ENCODE results near the gene CTNND2. TPM values are rescaled to one million over a fixed set of nuclear protein-coding genes. Genes with fewer than 3 reads are reported as not detected.

Gene CTNND2
- total and polyA plus RNA-seq, 4 donors: 0.30 to 2.2 (median 0.71) TPM

DNA sequence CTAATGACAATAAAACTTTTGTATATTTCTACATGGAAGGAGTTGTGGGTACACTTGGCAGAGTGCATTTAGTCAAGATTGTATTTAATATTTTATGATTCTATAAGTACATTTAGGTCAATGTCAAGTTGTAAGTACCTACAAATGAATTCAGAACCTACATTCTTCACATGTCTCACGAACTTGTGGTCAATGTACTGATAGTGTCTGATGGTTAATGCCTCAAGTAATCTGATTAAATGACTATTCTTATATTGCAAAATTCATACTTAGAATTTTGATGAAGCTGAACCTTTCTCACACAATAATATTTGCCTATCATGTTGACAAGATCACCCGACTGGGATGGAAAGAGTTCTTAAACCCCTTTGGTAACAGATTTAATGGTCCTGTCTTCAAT, 444.5 kb downstream of the CTNND2 start:
- 68 to 83% methylated on average over 2 of the region's 2 CpGs for WGBS, 2 donors
- no peaks in the 10 kb centered on the region for H3K27me3 ChIP-seq (ENCODE audit: control insufficient read depth in 3 of 3, insufficient read depth in 3 of 3, low read length in 2 of 3)
- H3K4me1 ChIP-seq (ENCODE audit: control insufficient read depth in 5 of 5, insufficient read depth in 5 of 5, low read length in 5 of 5): no peaks in the 10 kb centered on the region
- no peaks in the 10 kb centered on the region for H3K36me3 ChIP-seq (ENCODE audit: control insufficient read depth in 4 of 4, insufficient read depth in 4 of 4, low read length in 4 of 4)
- DNase-seq (no peak), ATAC-seq (ENCODE audit: insufficient read depth, low FRiP score) (no peak)
- TF ChIP-seq, protein P1, sequence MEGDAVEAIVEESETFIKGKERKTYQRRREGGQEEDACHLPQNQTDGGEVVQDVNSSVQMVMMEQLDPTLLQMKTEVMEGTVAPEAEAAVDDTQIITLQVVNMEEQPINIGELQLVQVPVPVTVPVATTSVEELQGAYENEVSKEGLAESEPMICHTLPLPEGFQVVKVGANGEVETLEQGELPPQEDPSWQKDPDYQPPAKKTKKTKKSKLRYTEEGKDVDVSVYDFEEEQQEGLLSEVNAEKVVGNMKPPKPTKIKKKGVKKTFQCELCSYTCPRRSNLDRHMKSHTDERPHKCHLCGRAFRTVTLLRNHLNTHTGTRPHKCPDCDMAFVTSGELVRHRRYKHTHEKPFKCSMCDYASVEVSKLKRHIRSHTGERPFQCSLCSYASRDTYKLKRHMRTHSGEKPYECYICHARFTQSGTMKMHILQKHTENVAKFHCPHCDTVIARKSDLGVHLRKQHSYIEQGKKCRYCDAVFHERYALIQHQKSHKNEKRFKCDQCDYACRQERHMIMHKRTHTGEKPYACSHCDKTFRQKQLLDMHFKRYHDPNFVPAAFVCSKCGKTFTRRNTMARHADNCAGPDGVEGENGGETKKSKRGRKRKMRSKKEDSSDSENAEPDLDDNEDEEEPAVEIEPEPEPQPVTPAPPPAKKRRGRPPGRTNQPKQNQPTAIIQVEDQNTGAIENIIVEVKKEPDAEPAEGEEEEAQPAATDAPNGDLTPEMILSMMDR (IDR thresholded peaks at IDR 0.05; ENCODE audit: control extremely low read depth, extremely low read depth): no peak
- H3K9ac ChIP-seq (ENCODE audit: insufficient read depth in 1 of 2, low read length in 2 of 2): no peak overlapping the region
- H3K27ac ChIP-seq (ENCODE audit: low read depth in 1 of 2, low read length in 1 of 2): no peak overlapping the region
- H3K9me3 ChIP-seq (ENCODE audit: control insufficient read depth in 4 of 4, insufficient read depth in 3 of 4, low read length in 3 of 4): peaks cover 0 to 1% (median 0%) of the 10 kb centered on the region in 4 donors
- no peak overlapping the region for H3K4me3 ChIP-seq

DNA sequence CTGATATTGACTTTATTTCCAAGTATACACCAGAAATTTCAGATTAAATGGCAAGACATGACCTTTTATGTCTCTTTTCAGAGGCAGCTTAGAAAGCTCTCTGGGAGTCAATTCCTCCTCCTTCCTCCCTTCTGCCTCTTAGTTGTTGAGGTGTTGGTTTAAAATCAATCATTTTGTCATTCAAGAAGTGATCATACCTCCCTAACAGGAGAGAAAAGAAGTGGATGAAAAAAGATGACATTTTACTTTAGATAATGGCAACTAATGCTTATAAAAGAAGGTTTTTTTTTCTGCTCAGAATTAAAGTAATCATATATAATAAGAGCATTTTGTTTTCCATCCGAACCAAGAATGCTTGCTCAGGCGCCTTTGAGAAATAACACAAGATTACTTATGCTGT, 448.7 kb downstream of the CTNND2 start:
- no peak for ATAC-seq (ENCODE audit: insufficient read depth, low FRiP score)
- WGBS, 2 donors: 95% methylated on average over 2 of the region's 2 CpGs

DNA sequence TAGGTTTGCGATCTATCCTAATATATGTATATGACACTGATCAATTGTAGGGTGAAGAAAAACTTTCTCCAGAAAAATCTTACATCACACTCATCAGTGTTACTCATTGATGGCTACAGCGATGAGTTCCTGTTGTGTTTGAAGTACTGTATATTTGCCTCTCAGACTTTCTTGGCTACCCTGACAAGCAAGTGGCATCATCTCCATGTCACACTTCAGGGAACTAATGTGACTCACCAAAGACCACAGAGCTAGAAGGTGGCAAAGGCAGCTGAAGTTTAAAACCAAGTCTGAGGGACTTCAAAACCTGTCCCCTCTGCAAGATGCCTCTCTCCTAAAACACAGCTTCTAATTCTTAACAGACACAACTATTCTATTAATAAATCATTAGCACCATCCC, 451.4 kb downstream of the CTNND2 start:
- Histone ChIP-seq H3K9ac (ENCODE audit: insufficient read depth in 1 of 2, low read length in 2 of 2) (no peak overlapping the region), H3K36me3 (ENCODE audit: control insufficient read depth in 4 of 4, insufficient read depth in 4 of 4, low read length in 4 of 4) (no peaks in the 10 kb centered on the region), H3K4me3 (no peak overlapping the region), H3K27ac (ENCODE audit: low read depth in 1 of 2, low read length in 1 of 2) (no peak overlapping the region), H3K27me3 (ENCODE audit: control insufficient read depth in 3 of 3, insufficient read depth in 3 of 3, low read length in 2 of 3) (no peaks in the 10 kb centered on the region), H3K4me1 (ENCODE audit: control insufficient read depth in 5 of 5, insufficient read depth in 5 of 5, low read length in 5 of 5) (no peaks in the 10 kb centered on the region), H3K9me3 (ENCODE audit: control insufficient read depth in 4 of 4, insufficient read depth in 3 of 4, low read length in 3 of 4) (peaks cover 0 to 1% (median 0%) of the 10 kb centered on the region in 4 donors)
- WGBS, 2 donors: 91 to 93% methylated on average over 2 of the region's 2 CpGs
- DNase-seq (no peak), ATAC-seq (ENCODE audit: insufficient read depth, low FRiP score) (no peak)
- TF ChIP-seq, protein P1 (IDR thresholded peaks at IDR 0.05; ENCODE audit: control extremely low read depth, extremely low read depth): no peak

More for the DNA sequence above, 448.7 kb downstream of the CTNND2 start:
- H3K4me3 ChIP-seq: no peak overlapping the region
- H3K27me3 ChIP-seq (ENCODE audit: control insufficient read depth in 3 of 3, insufficient read depth in 3 of 3, low read length in 2 of 3): no peaks in the 10 kb centered on the region
- H3K36me3 ChIP-seq (ENCODE audit: control insufficient read depth in 4 of 4, insufficient read depth in 4 of 4, low read length in 4 of 4): no peaks in the 10 kb centered on the region
- DNase-seq: no peak
- H3K27ac ChIP-seq (ENCODE audit: low read depth in 1 of 2, low read length in 1 of 2): no peak overlapping the region
- TF ChIP-seq, protein P1 (IDR thresholded peaks at IDR 0.05; ENCODE audit: control extremely low read depth, extremely low read depth): no peak
- peaks cover 0 to 1% (median 0%) of the 10 kb centered on the region in 4 donors for H3K9me3 ChIP-seq (ENCODE audit: control insufficient read depth in 4 of 4, insufficient read depth in 3 of 4, low read length in 3 of 4)
- H3K9ac ChIP-seq (ENCODE audit: insufficient read depth in 1 of 2, low read length in 2 of 2): no peak overlapping the region
- H3K4me1 ChIP-seq (ENCODE audit: control insufficient read depth in 5 of 5, insufficient read depth in 5 of 5, low read length in 5 of 5): no peaks in the 10 kb centered on the region

DNA sequence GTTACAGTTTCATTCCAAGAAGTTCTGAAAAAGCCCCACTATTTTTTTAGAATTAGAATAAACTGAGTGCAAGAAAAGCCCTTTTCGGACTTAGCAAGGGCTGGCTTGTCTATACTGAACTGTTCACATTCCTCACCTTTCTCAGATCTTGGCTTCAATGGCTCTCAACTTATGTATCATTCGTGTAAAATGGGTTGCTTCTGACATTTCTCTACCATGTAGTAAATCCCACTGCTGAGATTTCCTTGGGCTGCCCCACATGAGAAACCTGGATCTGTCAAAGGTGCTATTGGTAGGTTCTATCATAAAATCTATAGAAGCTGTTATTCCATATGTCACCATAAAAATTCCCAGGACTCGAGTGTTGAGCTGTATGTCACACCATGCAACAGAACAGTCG, 454.3 kb downstream of the CTNND2 start:
- TF ChIP-seq, protein P1 (IDR thresholded peaks at IDR 0.05; ENCODE audit: control extremely low read depth, extremely low read depth): no peak
- Histone ChIP-seq H3K4me3 (no peak overlapping the region), H3K4me1 (ENCODE audit: control insufficient read depth in 5 of 5, insufficient read depth in 5 of 5, low read length in 5 of 5) (no peaks in the 10 kb centered on the region), H3K9ac (ENCODE audit: insufficient read depth in 1 of 2, low read length in 2 of 2) (no peak overlapping the region), H3K36me3 (ENCODE audit: control insufficient read depth in 4 of 4, insufficient read depth in 4 of 4, low read length in 4 of 4) (no peaks in the 10 kb centered on the region), H3K9me3 (ENCODE audit: control insufficient read depth in 4 of 4, insufficient read depth in 3 of 4, low read length in 3 of 4) (no peaks in the 10 kb centered on the region), H3K27me3 (ENCODE audit: control insufficient read depth in 3 of 3, insufficient read depth in 3 of 3, low read length in 2 of 3) (no peaks in the 10 kb centered on the region), H3K27ac (ENCODE audit: low read depth in 1 of 2, low read length in 1 of 2) (no peak overlapping the region)
- DNase-seq (no peak), ATAC-seq (ENCODE audit: insufficient read depth, low FRiP score) (no peak)
- WGBS, 2 donors: 79 to 87% methylated on average over 4 of the region's 4 CpGs
